HEK293 (cell line): Measurements from ENCODE around the gene OBP2A.

Experiments used
- CTCF ChIA-PET: fragments of 350-600 bp; formaldehyde crosslinking; extraction: SDS; loops from one replicate; lab custom pipeline; 2021; ENCODE audit warnings: antibody characterized with exemption; lab: Yijun Ruan, JAX
- POLR2A ChIA-PET: fragments of 300-600 bp; formaldehyde crosslinking; extraction: SDS; loops from one replicate; lab custom pipeline; 2020; ENCODE audit warnings: antibody characterized with exemption, inconsistent platforms; lab: Yijun Ruan, JAX
- H3K27ac ChIP-seq: fragments of 200-500 bp; sonication (Bioruptor generic); 2 replicates; pipeline ENCODE4 v1.5.1; 2014; ENCODE audit warnings: low read depth, low read length, control low read depth, inconsistent platforms; ENCODE audit errors: extremely low read depth
- H3K36me3 ChIP-seq, 2 experiments: fragments of 200-500 bp in 1 of 2; sonication (Bioruptor generic) in 1 of 2; 1 replicate in 1 of 2; 2 replicates in 1 of 2; pipeline ENCODE4 v1.5.1; 2014 to 2017; ENCODE audit warnings: inconsistent platforms in 2 of 2, low read length in 2 of 2; ENCODE audit not compliant: control insufficient read depth in 2 of 2, insufficient read depth in 1 of 2
- H3K4me1 ChIP-seq: fragments of 200-500 bp; sonication (Bioruptor generic); 2 replicates; pipeline ENCODE4 v1.5.1; 2014; ENCODE audit warnings: mild to moderate bottlenecking, low read length, inconsistent platforms; ENCODE audit not compliant: control insufficient read depth, insufficient read depth
- H3K4me3 ChIP-seq: 2 replicates; pipeline ENCODE4 v1.5.1; 2011; ENCODE audit warnings: low read depth, mild to moderate bottlenecking, control low read depth, low read length, moderate library complexity
- H3K9me3 ChIP-seq: fragments of 200-500 bp; sonication (Bioruptor generic); 2 replicates; pipeline ENCODE4 v1.5.1; 2014; ENCODE audit warnings: low read depth, low read length, inconsistent platforms; ENCODE audit not compliant: control insufficient read depth, insufficient read depth
- MYNN ChIP-seq: fragments of 450-650 bp; formaldehyde crosslinking; IDR thresholded peaks from 2 replicates; pipeline ENCODE4 v1.5.1; 2016; ENCODE audit warnings: missing biosample characterization, missing genetic modification characterization, borderline replicate concordance
- OSR2 ChIP-seq: fragments of 450-650 bp; formaldehyde crosslinking; IDR thresholded peaks from 2 replicates; pipeline ENCODE4 v1.5.1; 2016; ENCODE audit warnings: missing biosample characterization, missing genetic modification characterization
- OVOL3 ChIP-seq: fragments of 450-650 bp; formaldehyde crosslinking; IDR thresholded peaks from 2 replicates; pipeline ENCODE4 v1.5.1; 2016; ENCODE audit warnings: missing biosample characterization, missing genetic modification characterization
- SETDB1 ChIP-seq: IDR thresholded peaks from one replicate; pipeline ENCODE4 v1.6.1; 2017; ENCODE audit warnings: mild to moderate bottlenecking, low read length, moderate library complexity, mixed read lengths; ENCODE audit not compliant: insufficient read length
- SP7 ChIP-seq: fragments of 450-650 bp; formaldehyde crosslinking; IDR thresholded peaks from 2 replicates; pipeline ENCODE4 v1.5.1; 2016; ENCODE audit warnings: missing biosample characterization, missing genetic modification characterization
- TRIM28 ChIP-seq: IDR thresholded peaks from 2 replicates; pipeline ENCODE4 v1.6.1; 2011; ENCODE audit warnings: low read length, control low read depth, borderline replicate concordance
- ZBTB48 ChIP-seq: fragments of 450-650 bp; formaldehyde crosslinking; IDR thresholded peaks from 2 replicates; pipeline ENCODE4 v1.5.1; 2016; ENCODE audit warnings: missing biosample characterization, missing genetic modification characterization
- ZFP37 ChIP-seq: fragments of 450-650 bp; formaldehyde crosslinking; IDR thresholded peaks from 2 replicates; pipeline ENCODE4 v1.5.1; 2016; ENCODE audit warnings: missing biosample characterization, missing genetic modification characterization
- ZFP69B ChIP-seq: fragments of 450-650 bp; formaldehyde crosslinking; IDR thresholded peaks from 2 replicates; pipeline ENCODE4 v1.5.1; 2016; ENCODE audit warnings: missing biosample characterization, missing genetic modification characterization
- ZNF133 ChIP-seq: fragments of 450-650 bp; formaldehyde crosslinking; IDR thresholded peaks from 2 replicates; pipeline ENCODE4 v1.5.1; 2016; ENCODE audit warnings: missing biosample characterization, missing genetic modification characterization
- ZNF266 ChIP-seq: fragments of 450-650 bp; formaldehyde crosslinking; IDR thresholded peaks from 2 replicates; pipeline ENCODE4 v1.5.1; 2016; ENCODE audit warnings: missing biosample characterization, missing genetic modification characterization, low read depth
- ZNF311 ChIP-seq: fragments of 450-650 bp; formaldehyde crosslinking; IDR thresholded peaks from 2 replicates; pipeline ENCODE4 v1.5.1; 2017; ENCODE audit warnings: missing biosample characterization, missing genetic modification characterization, borderline replicate concordance
- ZNF404 ChIP-seq: fragments of 450-650 bp; formaldehyde crosslinking; IDR thresholded peaks from 2 replicates; pipeline ENCODE4 v1.5.1; 2017; ENCODE audit warnings: missing biosample characterization, missing genetic modification characterization
- ZNF488 ChIP-seq: fragments of 450-650 bp; formaldehyde crosslinking; IDR thresholded peaks from 2 replicates; pipeline ENCODE4 v1.5.1; 2016; ENCODE audit warnings: missing biosample characterization, missing genetic modification characterization
- ZNF530 ChIP-seq: fragments of 450-650 bp; formaldehyde crosslinking; IDR thresholded peaks from 2 replicates; pipeline ENCODE4 v1.5.1; 2016; ENCODE audit warnings: low read depth, missing biosample characterization, missing genetic modification characterization
- ZNF561 ChIP-seq: fragments of 450-650 bp; IDR thresholded peaks from 2 replicates; pipeline ENCODE4 v1.5.1; 2018; ENCODE audit warnings: missing biosample characterization, missing genetic modification characterization, borderline replicate concordance
- ZNF596 ChIP-seq: fragments of 450-650 bp; IDR thresholded peaks from 2 replicates; pipeline ENCODE4 v1.5.0; 2018; ENCODE audit warnings: missing biosample characterization, mild to moderate bottlenecking, missing genetic modification characterization, moderate library complexity
- ZNF626 ChIP-seq: fragments of 450-650 bp; sonication (Bioruptor Pico); formaldehyde crosslinking; IDR thresholded peaks from 2 replicates; pipeline ENCODE4 v1.5.1; 2018; ENCODE audit warnings: missing biosample characterization, missing genetic modification characterization, inconsistent platforms
- ZNF654 ChIP-seq: fragments of 450-650 bp; formaldehyde crosslinking; IDR thresholded peaks from 2 replicates; pipeline ENCODE4 v1.5.1; 2016; ENCODE audit warnings: low read depth, missing biosample characterization, missing genetic modification characterization
- ZNF692 ChIP-seq: fragments of 450-650 bp; formaldehyde crosslinking; IDR thresholded peaks from 2 replicates; pipeline ENCODE4 v1.5.1; 2016; ENCODE audit warnings: missing biosample characterization, missing genetic modification characterization
- ZNF707 ChIP-seq: fragments of 450-650 bp; formaldehyde crosslinking; IDR thresholded peaks from 2 replicates; pipeline ENCODE4 v1.5.1; 2016; ENCODE audit warnings: missing biosample characterization, missing genetic modification characterization
- ZNF791 ChIP-seq: fragments of 450-650 bp; formaldehyde crosslinking; IDR thresholded peaks from 2 replicates; pipeline ENCODE4 v1.5.1; 2016; ENCODE audit warnings: missing biosample characterization, missing genetic modification characterization

Gene OBP2A

GRCh38 chr9:135588371-135588770 is 42.4 kb downstream of the OBP2A start:
- Histone ChIP-seq H3K9me3 (no peaks in the 10 kb centered on the region), H3K4me3 (no peak overlapping the region), H3K27ac (no peak overlapping the region), H3K4me1 (no peaks in the 10 kb centered on the region), H3K36me3 (no peaks in the 10 kb centered on the region)
- TF ChIP-seq ZNF707 (tag by site-specific recombination) (no peak), ZNF133 (tag by site-specific recombination) (no peak), OSR2 (tag by site-specific recombination) (no peak), ZNF561 (tag by site-specific recombination) (no peak), ZNF654 (tag by site-specific recombination) (no peak), ZNF791 (tag by site-specific recombination) (no peak), ZFP69B (tag by site-specific recombination) (no peak)
- POLR2A ChIA-PET, result no interaction called here
- CTCF ChIA-PET, result interaction anchor here (0.9 to 1.4 kb wide), 2 partner anchors 15 to 84 kb away, joined by 4 read pairs; no protein-coding TSS in a partner anchor

DNA sequence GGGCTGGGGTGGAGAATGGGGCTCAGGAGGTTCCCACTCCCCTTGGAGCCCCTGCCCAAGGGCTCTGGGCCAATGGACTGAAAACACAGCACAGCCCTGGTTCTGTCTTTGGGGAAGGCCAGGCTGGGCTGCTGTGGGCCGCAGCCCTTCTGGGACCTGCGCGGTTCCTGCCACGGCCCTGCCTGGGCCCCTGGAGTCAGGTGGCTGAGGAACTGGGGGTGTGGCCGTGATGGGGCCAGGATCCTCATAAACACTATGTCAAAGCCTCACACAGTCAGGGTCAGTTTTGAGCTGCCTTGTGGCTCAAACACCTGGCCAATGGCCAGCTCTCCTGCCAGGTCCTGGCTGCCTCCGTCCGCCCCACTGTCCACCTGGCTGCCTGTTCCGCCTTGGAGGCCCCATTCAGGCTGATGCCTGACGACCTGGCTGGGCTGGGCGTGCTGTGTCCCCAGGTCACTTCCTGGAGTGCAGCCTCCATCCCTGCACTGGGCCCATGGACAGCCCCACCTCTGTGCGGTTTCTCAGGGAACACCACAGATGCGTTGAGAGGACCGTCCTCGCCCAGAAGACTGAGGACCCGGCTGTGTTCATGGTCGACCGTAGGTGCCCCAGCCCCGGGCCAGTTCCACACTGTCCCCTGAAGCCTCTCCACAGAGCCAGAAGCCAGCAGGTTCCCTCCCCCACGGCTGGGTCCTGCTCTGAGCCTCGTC is 43.1 kb downstream of the OBP2A start:
- no peak overlapping the region for H3K4me3 ChIP-seq
- CTCF ChIA-PET, result interaction anchor here (1.1 kb wide), 1 partner anchor 13 kb away, joined by 4 read pairs; no protein-coding TSS in a partner anchor
- H3K9me3 ChIP-seq, result no peaks in the 10 kb centered on the region
- H3K4me1 ChIP-seq, result no peaks in the 10 kb centered on the region
- POLR2A ChIA-PET, result no interaction called here
- no peaks in the 10 kb centered on the region for H3K36me3 ChIP-seq
- no peak for TF ChIP-seq ZNF488 (tag by site-specific recombination)
- TF ChIP-seq ZNF692 (tag by site-specific recombination), result no peak
- TF ChIP-seq, all 188 proteins: peak for 0
- H3K27ac ChIP-seq, result no peak overlapping the region

DNA sequence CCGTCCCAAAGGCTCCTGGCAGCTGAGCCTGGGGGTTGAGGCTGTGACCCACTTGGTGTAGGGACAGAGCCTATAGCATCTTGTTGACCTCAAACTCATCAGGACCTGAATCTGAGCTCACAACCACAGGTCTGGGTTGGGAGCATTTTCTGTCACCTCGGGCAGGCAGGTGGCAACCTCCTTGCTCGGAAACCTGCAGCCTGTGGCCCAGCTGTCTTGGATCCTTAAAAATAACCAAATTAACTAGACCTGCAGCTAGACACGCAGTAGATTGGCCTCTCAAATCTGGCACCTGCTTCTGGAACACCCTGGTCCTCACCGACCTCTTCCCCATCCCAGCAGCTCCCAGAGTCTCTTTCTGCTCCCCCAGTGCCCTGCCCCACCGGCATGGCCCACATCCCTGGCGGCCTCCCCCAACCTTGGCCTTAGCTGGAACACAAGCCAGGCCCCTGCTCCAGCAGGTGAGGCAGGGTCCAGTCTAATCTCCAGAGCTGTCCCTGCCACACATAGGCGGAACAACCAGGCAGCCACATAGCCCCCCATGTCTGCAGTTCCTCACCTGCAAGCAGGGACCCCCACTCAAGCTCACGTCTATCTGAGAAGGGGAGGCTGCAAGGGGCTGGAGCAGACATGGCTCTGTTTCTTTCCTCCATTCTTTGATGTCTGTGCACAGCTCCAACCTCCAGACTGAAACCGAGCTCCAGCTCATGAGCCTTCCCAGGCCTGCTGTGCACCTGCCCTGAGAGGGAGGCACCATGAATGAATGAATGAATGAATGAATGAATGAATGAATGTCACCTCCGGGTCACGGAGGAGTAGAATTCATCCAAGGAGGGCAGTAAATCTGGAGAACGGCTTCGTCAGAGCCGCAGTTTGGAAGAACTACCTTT is 43.9 kb downstream of the OBP2A start:
- Histone ChIP-seq H3K9me3 (no peaks in the 10 kb centered on the region), H3K27ac (no peak overlapping the region), H3K4me1 (no peaks in the 10 kb centered on the region), H3K36me3 (no peaks in the 10 kb centered on the region), H3K4me3 (no peak overlapping the region)
- TF ChIP-seq ZNF530 (tag by site-specific recombination) (no peak), ZNF404 (tag by site-specific recombination) (no peak), ZNF266 (tag by site-specific recombination) (no peak), SETDB1 (no peak), ZBTB48 (tag by site-specific recombination) (no peak), OVOL3 (no peak), SP7 (tag by site-specific recombination) (no peak), TRIM28 (no peak), ZNF311 (tag by site-specific recombination) (no peak), ZFP37 (tag by site-specific recombination) (no peak), ZNF626 (tag by site-specific recombination) (no peak), ZNF596 (no peak), MYNN (no peak)
- ChIA-PET POLR2A (no interaction called here), CTCF (interaction anchor here (0.6 to 1.1 kb wide), 3 partner anchors 11 to 496 kb away, joined by 3 to 5 read pairs (median 4); no protein-coding TSS in a partner anchor)
